T-helper 17 cell (primary cell): Measurements from ENCODE around the gene FES. TPM values are rescaled to one million over a fixed set of nuclear protein-coding genes. Genes with fewer than 3 reads are reported as not detected.

ENCODE experiments used
- ATAC-seq: fragments of 150-1000 bp; cut with Tn5 transposase; 2 replicates; pipeline ENCODE4 v1.10.0; 2021; ENCODE audit warnings: mild to moderate bottlenecking, moderate library complexity
- DNase-seq, 3 donors: peaks; one replicate each; pipeline versions ENCODE4 v3.0.0 to v3.0.0-alpha.2; 2020 to 2021
- H3K9me3 ChIP-seq: one replicate; pipeline ENCODE4 v1.7.0; 2013; ENCODE audit warnings: low read length, mild to moderate bottlenecking; ENCODE audit not compliant: control insufficient read depth, poor library complexity, severe bottlenecking
- H3K27ac Mint-ChIP-seq: one replicate; pipeline ENCODE4 v1.8.0; 2022; ENCODE audit warnings: mild to moderate bottlenecking, moderate library complexity, mixed read lengths
- H3K27me3 Mint-ChIP-seq: one replicate; pipeline ENCODE4 v1.8.0; 2022; ENCODE audit warnings: mixed read lengths
- H3K36me3 Mint-ChIP-seq: one replicate; pipeline ENCODE4 v1.8.0; 2022; ENCODE audit warnings: low read depth, mixed read lengths
- H3K4me1 Mint-ChIP-seq: one replicate; pipeline ENCODE4 v1.8.0; 2022; ENCODE audit warnings: mild to moderate bottlenecking, mixed read lengths
- H3K4me3 Mint-ChIP-seq: one replicate; pipeline ENCODE4 v1.8.0; 2022; ENCODE audit warnings: mild to moderate bottlenecking, moderate library complexity, mixed read lengths
- total RNA-seq, 4 donors: library from RNA in 2 of 4; stranded (reverse) in 2 of 4; gene quantifications; one replicate each; pipeline ENCODE4 v1.2.3 and lab custom pipeline; 2022 to 2026

The FES gene
- total RNA-seq, 2 donors from 2014 or later: 6.0 to 12.7 TPM

- peak within 1 kb of the TSS; percentile 96 for H3K27ac Mint-ChIP-seq
- DNase-seq: peak; percentile 79 to 91 (median 87)
- ATAC-seq: peak; percentile 64
- no peaks in the 10 kb centered on the region for H3K36me3 Mint-ChIP-seq
- peaks cover 34% of the 10 kb centered on the region for H3K4me1 Mint-ChIP-seq
- peak within 1 kb of the TSS; percentile 98 for H3K4me3 Mint-ChIP-seq
- H3K27me3 Mint-ChIP-seq: no peaks in the 10 kb centered on the region
- no peaks in the 10 kb centered on the region for H3K9me3 ChIP-seq
These were observed 47.7 kb downstream of the FES start, which contains the start of gene HDDC3 for GRCh38 chr15:90931828-90932659. Gene HDDC3, minus strand, starts transcription at chr15:90932549. Its CDS starts 9 bp downstream, at chr15:90932540.

DNA sequence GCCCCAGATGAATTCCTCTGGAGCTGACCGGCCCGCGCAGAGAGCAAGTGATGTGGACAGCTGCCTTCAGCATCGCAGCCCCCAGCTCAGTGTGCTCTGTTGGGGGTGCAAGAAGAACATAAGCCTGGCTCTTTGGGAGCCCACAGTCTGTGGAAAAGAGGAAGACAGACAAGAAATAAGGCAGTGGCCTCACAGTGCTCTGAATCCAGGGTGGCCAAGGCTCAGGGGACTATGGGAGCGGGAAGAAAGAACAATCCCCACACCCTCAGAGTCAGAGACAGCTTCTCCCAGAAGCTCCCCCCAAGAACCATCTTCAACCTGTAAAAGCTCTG, 48.3 kb downstream of the FES start:
- H3K27ac Mint-ChIP-seq: peak overlapping the region; percentile 96
- DNase-seq (no peak), ATAC-seq (no peak)
- peak overlapping the region; percentile 98 for H3K4me3 Mint-ChIP-seq
- no peaks in the 10 kb centered on the region for H3K27me3 Mint-ChIP-seq
- no peaks in the 10 kb centered on the region for H3K9me3 ChIP-seq
- peaks cover 34% of the 10 kb centered on the region for H3K4me1 Mint-ChIP-seq
- H3K36me3 Mint-ChIP-seq: no peaks in the 10 kb centered on the region

DNA sequence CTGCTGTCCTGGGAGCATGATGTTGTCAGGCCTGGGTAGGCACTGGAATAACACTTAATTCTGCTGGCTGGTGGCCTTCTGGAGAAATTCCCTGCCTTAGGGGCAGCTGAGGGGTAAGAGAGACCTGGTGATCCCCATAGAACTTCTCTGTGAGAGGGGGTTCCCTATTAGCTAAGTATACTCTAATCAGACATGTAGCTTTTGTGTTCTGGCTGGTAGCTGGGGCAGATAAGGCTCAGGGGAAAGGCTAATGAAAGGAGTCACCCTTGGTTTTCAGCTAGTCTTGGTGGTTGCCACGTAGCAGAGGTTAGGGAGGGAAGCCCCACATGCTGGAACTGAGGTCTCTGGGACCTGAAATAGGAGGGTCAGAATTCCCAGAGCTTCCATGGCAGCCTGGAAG, 49.0 kb downstream of the FES start:
- Mint-ChIP-seq H3K27ac (no peak overlapping the region), H3K4me3 (peak overlapping the region; percentile 39), H3K36me3 (no peaks in the 10 kb centered on the region), H3K4me1 (peaks cover 34% of the 10 kb centered on the region), H3K27me3 (no peaks in the 10 kb centered on the region)
- no peaks in the 10 kb centered on the region for H3K9me3 ChIP-seq
- DNase-seq (no peak), ATAC-seq (no peak)

- H3K9me3 ChIP-seq: no peaks in the 10 kb centered on the region
- ATAC-seq (peak; percentile 45), DNase-seq (peak; percentile 73 to 78 (median 74))
- Mint-ChIP-seq H3K4me1 (peaks cover 34% of the 10 kb centered on the region), H3K36me3 (no peaks in the 10 kb centered on the region), H3K4me3 (peak overlapping the region; percentile 96), H3K27me3 (no peaks in the 10 kb centered on the region), H3K27ac (peak overlapping the region; percentile 93)
These were observed 50.1 kb downstream of the FES start for GRCh38 chr15:90934256-90934948.

- Mint-ChIP-seq H3K4me3 (peak within 1 kb of the TSS; percentile 96), H3K27me3 (no peaks in the 10 kb centered on the region), H3K27ac (peak within 1 kb of the TSS; percentile 93), H3K36me3 (no peaks in the 10 kb centered on the region), H3K4me1 (peaks cover 31% of the 10 kb centered on the region)
- no peaks in the 10 kb centered on the region for H3K9me3 ChIP-seq
- peak; percentile 82 for ATAC-seq
- DNase-seq: peak; percentile 95 to 97 (median 95)
These were observed 50.8 kb downstream of the FES start, which contains the start of gene UNC45A for GRCh38 chr15:90934949-90935751. Gene UNC45A, plus strand, starts transcription at chr15:90935285. Its CDS starts 40 bp downstream, at chr15:90935325.

- Mint-ChIP-seq H3K4me1 (peaks cover 23% of the 10 kb centered on the region), H3K36me3 (no peaks in the 10 kb centered on the region), H3K4me3 (peak overlapping the region; percentile 96), H3K27ac (peak overlapping the region; percentile 93), H3K27me3 (no peaks in the 10 kb centered on the region)
- ATAC-seq: no peak
- no peaks in the 10 kb centered on the region for H3K9me3 ChIP-seq
- DNase-seq: no peak
These were observed 52.5 kb downstream of the FES start for GRCh38 chr15:90936823-90937222.

DNA sequence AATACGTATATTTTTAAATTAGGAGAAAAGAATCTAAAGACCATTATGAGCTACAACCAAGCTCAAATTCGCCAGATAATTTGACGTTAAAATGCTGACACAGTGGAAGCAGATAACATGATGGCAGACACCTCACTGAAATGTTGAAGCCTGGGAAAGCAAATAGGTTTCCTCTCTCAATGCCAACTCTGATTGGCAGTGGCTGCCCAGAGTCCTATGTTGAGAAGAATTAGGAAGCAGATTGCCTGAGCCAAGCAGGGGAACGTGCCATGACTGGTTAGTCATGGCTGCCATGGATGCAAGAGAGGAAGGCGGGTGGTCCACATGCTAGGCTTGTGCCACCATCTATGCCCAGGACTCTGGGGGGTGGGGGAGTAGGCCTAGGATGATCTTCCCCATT, 54.0 kb downstream of the FES start:
- no peaks in the 10 kb centered on the region for H3K9me3 ChIP-seq
- Mint-ChIP-seq H3K4me1 (peaks cover 19% of the 10 kb centered on the region), H3K4me3 (no peak overlapping the region), H3K27ac (no peak overlapping the region), H3K36me3 (no peaks in the 10 kb centered on the region), H3K27me3 (no peaks in the 10 kb centered on the region)
- ATAC-seq: no peak
- no peak for DNase-seq

GRCh38 chr15:90939756-90940155, 55.5 kb downstream of the FES start:
- H3K27me3 Mint-ChIP-seq: no peaks in the 10 kb centered on the region
- H3K4me3 Mint-ChIP-seq: no peak overlapping the region
- DNase-seq: no peak
- no peak for ATAC-seq
- H3K27ac Mint-ChIP-seq: peak overlapping the region; percentile 53
- H3K9me3 ChIP-seq: no peaks in the 10 kb centered on the region
- H3K4me1 Mint-ChIP-seq: peaks cover 14% of the 10 kb centered on the region
- no peaks in the 10 kb centered on the region for H3K36me3 Mint-ChIP-seq

DNA sequence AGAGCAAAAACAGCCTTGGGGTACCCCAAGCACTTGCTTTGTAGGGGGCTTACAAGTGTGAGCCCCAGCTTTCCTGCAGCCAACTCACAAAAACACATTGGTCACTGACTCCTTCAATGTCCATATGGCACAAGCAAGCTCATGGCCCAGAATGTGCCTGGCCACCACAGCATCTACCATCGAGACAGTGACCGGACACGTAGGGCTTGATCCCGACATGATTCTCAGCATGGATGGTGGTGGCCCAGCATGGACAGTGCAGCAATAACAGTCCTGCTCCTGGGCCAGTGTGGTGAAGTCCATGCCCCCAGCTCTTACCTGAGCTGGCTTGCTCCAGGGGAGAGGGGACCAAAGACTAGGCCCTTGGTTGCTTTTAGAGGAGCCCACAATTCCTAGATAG, 56.7 kb downstream of the FES start:
- ATAC-seq: no peak
- H3K9me3 ChIP-seq: no peaks in the 10 kb centered on the region
- Mint-ChIP-seq H3K4me1 (peaks cover 12% of the 10 kb centered on the region), H3K36me3 (no peaks in the 10 kb centered on the region), H3K27me3 (no peaks in the 10 kb centered on the region), H3K27ac (peak overlapping the region; percentile 60), H3K4me3 (no peak overlapping the region)
- no peak for DNase-seq

DNA sequence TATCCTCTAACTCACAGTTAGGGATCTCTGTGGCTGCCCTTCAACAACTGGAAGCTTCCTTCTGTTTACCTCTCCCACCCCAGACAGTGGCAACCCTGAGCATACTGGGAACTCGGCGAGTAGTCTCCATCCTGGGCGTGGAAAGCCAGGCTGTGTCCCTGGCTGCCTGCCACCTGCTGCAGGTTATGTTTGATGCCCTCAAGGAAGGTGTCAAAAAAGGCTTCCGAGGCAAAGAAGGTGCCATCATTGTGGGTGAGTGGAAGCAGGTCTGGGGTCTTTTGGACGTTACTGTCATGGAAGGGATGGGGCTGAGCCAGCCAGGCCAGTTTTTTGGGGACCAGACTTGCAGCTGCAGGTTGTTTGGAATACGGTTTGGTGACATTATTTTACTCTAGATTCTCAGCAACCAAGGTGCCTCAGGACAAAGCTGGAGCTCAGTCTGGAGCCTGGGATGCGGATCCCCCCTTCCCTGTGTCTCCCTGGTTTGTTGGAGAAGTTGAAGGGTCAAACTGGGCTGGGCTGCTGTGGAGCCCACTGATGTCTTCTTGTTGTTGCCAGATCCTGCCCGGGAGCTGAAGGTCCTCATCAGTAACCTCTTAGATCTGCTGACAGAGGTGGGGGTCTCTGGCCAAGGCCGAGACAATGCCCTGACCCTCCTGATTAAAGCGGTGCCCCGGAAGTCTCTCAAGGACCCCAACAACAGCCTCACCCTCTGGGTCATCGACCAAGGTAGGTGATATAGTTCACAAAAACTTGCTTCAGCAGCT, 58.2 kb downstream of the FES start:
- no peak overlapping the region for H3K4me3 Mint-ChIP-seq
- H3K4me1 Mint-ChIP-seq: peaks cover 3% of the 10 kb centered on the region
- DNase-seq (no peak), ATAC-seq (no peak)
- H3K9me3 ChIP-seq: no peaks in the 10 kb centered on the region
- no peaks in the 10 kb centered on the region for H3K36me3 Mint-ChIP-seq
- no peak overlapping the region for H3K27ac Mint-ChIP-seq
- no peaks in the 10 kb centered on the region for H3K27me3 Mint-ChIP-seq

GRCh38 chr15:90945091-90945490, 60.8 kb downstream of the FES start:
- Mint-ChIP-seq H3K27ac (no peak overlapping the region), H3K36me3 (no peaks in the 10 kb centered on the region), H3K27me3 (no peaks in the 10 kb centered on the region), H3K4me1 (peaks cover 3% of the 10 kb centered on the region), H3K4me3 (no peak overlapping the region)
- DNase-seq (no peak), ATAC-seq (no peak)
- no peaks in the 10 kb centered on the region for H3K9me3 ChIP-seq
